ENCODE measurements around the gene ETV5.
A peak's percentile ranks its signal among the peaks of the same experiment; 100 is the strongest.
"Not testable (repeated sequence)": the region's sequence is repeated elsewhere in the genome, so short reads cannot be mapped to it uniquely, and the experiment has no call there.

The ETV5 gene

GRCh38 chr3:186042521-186043202 is 66.2 kb downstream of the ETV5 start:
- H3K4me3 ChIP-seq (ENCODE audit: low read depth, low read length): no peak overlapping the region
- DNase-seq (ENCODE audit: low read depth): no peak

DNA sequence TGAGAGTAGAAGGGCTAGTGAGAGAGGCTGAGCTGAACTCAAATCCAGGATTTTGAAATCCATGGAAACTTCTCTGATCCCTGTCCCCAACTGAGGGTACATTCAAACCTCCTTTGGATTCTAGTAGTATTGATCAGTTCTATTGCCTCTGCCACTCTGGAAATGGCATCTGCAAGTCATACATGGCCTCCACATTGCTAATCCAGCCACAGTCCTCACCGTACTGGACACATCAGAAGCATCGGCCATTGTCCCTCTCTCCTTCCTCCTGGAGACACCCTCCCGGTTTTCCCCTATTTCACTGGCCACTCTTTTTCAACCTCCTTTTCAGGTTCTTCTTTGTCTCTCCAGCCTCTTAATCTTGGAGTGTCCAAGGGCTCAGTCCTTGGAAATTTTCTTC is 66.9 kb downstream of the ETV5 start:
- no peak for DNase-seq (ENCODE audit: low read depth)
- H3K4me3 ChIP-seq (ENCODE audit: low read depth, low read length): no peak overlapping the region

- no peak overlapping the region for H3K4me3 ChIP-seq (ENCODE audit: low read depth, low read length)
- no peak for DNase-seq (ENCODE audit: low read depth)
Measured at GRCh38 chr3:186038360-186038759, 70.5 kb downstream of the ETV5 start.

DNA sequence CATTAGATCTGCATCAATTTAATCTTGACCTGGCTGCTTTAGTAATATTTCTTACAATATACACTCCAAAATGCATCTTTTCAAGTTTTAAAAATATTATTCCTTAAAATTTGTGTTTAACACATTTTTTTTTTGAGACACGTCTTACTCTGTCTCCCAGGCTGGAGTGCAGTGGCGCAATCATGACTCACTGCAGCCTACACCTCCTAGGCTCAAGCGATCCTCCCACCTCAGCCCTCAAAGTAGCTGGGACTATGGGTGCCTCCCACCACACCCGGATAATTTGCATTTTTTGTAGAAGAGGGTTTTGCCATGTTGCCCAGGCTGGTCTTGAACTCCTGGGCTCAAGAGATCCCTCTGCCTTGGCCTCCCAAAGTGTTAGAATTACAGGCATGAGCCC is 73.6 kb downstream of the ETV5 start:
- no peak overlapping the region for H3K4me3 ChIP-seq (ENCODE audit: low read depth, low read length)
- DNase-seq (ENCODE audit: low read depth): no peak

- no peak for DNase-seq (ENCODE audit: low read depth)
- no peak overlapping the region for H3K4me3 ChIP-seq (ENCODE audit: low read depth, low read length)
Measured at GRCh38 chr3:186032321-186032720, 76.6 kb downstream of the ETV5 start.

- H3K4me3 ChIP-seq (ENCODE audit: low read depth, low read length); DNase-seq (ENCODE audit: low read depth): not testable (repeated sequence)
Measured at GRCh38 chr3:186025993-186026392, 82.9 kb downstream of the ETV5 start.

- H3K4me3 ChIP-seq (ENCODE audit: low read depth, low read length): no peak overlapping the region
- peak; percentile 83 for DNase-seq (ENCODE audit: low read depth)
Measured at GRCh38 chr3:186025161-186025560, 83.7 kb downstream of the ETV5 start.

DNA sequence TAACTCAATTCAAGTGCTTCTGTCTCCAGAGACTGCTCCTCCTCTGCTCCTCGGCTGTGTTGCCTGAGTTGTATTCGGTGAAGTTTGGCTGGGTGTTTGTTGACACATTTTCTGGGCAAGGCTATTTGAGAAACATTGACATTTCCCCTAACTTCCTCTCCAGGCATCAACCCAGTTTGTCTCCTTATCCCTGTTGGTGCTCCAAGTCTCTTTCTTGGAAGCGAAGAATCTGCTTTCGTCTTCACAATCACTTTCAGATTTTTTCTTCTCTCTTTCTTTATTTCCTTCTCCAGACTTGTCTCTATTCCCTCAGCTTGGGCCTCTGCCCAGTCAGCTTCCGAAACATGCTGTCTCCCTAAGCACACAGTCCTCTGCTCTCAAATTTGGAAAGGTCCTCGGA is 84.7 kb downstream of the ETV5 start:
- no peak for DNase-seq (ENCODE audit: low read depth)
- H3K4me3 ChIP-seq (ENCODE audit: low read depth, low read length): no peak overlapping the region

DNA sequence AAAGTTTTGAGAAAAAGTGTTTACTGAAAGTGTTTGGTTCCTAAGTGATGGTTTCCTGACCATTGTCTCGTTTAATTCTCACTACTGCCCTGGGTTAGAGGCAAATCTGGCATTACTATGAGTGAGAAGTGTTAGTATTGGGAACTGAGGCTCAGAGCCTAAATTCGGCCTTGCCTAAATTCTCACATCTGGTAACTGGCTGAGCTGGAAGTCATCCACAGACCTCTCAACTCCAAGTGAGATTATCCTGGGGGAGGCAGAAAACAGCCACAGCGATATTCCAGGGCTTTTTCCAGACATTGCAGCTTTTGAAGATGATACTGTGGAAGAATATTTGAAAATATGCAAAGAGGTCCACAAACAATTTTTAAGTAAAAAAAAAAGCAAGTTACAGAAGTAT is 86.0 kb downstream of the ETV5 start:
- H3K4me3 ChIP-seq (ENCODE audit: low read depth, low read length): no peak overlapping the region
- no peak for DNase-seq (ENCODE audit: low read depth)

DNA sequence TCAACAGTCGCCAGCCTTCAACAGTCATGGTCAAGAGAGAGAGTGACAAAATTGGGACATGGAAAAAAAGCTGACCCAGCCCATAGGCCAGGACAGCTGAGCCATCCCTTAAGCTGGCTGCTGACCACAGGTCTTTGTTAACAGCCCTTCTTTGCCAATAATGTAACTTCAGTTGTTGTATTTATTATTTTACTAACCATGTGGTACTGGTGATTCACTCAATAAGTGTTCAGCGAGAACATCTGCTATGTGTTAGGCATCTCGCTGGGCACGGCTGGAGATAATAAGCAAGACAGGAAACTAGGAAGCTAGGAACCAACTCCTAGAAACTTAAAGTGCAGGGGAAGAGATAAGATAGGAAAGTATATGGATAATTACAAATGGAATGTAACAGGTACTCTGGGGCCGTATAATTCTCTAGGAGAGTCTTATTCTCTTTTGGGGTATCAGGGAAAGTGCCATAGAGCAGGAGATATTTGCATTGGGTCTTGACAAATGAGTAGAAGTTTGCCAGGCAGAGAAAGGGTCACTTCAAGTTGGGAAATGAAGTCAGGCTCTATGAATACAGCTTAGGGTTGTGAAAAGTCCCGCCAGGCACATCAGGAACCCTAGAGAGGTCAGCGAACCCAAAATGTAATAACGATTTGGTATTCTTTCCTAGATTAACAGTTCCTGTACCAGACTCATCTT is 87.1 kb downstream of the ETV5 start:
- peak; percentile 82 for DNase-seq (ENCODE audit: low read depth)
- no peak overlapping the region for H3K4me3 ChIP-seq (ENCODE audit: low read depth, low read length)

DNA sequence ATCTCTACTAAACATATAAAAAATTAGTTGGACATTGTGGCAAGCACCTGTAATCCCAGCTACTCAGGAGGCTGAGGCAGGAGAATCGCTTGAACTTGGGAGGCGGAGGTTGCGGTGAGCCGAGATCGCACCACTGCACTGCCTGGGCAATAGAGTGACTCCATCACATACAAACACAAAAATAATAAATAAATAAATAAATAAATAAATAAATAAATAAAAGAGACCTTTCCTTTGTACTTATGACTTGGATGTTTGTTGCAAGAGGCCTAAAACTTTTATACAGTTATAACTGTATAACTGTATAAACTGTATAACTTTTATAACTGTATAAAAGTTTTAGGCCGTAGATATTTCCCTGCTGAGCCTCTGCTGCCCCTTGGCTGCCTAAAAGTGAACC is 87.6 kb downstream of the ETV5 start:
- not testable (repeated sequence) for DNase-seq (ENCODE audit: low read depth); H3K4me3 ChIP-seq (ENCODE audit: low read depth, low read length)

DNA sequence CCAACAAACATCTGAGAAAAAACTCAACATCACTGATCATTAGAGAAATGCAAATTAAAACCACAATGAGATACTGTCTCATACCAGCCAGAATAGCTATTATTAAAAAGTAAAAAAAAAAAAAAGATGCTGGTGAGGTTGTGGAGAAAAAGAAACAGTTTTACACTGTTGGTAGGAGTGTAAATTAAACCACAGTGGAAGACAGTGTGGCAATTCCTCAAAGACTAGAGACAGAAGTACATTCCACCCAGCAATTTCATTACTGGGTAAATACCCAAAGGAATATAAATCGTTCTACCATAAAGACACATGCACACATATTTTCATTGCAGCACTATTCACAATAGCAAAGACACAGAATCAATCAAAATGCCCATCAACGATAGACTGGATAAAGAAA is 89.6 kb downstream of the ETV5 start:
- H3K4me3 ChIP-seq (ENCODE audit: low read depth, low read length); DNase-seq (ENCODE audit: low read depth): not testable (repeated sequence)

DNA sequence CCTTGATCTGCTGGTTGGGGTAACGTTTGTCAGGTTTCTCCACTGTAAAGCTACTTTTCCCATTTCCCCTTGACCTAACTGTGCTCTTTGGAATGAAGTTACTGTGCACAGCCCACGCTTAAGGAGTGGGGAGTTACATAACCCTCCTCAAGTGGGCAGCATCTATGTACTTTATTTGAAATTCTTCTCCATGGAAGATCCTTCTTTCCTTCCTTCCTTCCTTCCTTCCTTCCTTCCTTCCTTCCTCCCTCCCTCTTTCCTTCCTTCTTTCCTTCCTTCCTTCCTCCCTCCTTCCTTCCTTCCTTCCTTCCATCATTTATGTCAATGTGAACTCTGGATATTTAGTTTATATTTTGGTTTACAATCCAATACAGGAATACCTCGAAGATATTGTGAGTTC is 94.0 kb downstream of the ETV5 start:
- no peak for DNase-seq (ENCODE audit: low read depth)

GRCh38 chr3:186013312-186013711 is 95.6 kb downstream of the ETV5 start:
- no peak overlapping the region for H3K4me3 ChIP-seq (ENCODE audit: low read depth, low read length)
- DNase-seq (ENCODE audit: low read depth): no peak

More for the DNA sequence above, 94.0 kb downstream of the ETV5 start:
- no peak overlapping the region for H3K4me3 ChIP-seq (ENCODE audit: low read depth, low read length)

GRCh38 chr3:186012137-186012536 is 96.8 kb downstream of the ETV5 start:
- no peak for DNase-seq (ENCODE audit: low read depth)
- H3K4me3 ChIP-seq (ENCODE audit: low read depth, low read length): no peak overlapping the region

- DNase-seq (ENCODE audit: low read depth): no peak
- H3K4me3 ChIP-seq (ENCODE audit: low read depth, low read length): no peak overlapping the region
Measured at GRCh38 chr3:186004671-186005070, 104.2 kb downstream of the ETV5 start.

- no peak overlapping the region for H3K4me3 ChIP-seq (ENCODE audit: low read depth, low read length)
Measured at GRCh38 chr3:186004209-186004608, 104.7 kb downstream of the ETV5 start.

DNA sequence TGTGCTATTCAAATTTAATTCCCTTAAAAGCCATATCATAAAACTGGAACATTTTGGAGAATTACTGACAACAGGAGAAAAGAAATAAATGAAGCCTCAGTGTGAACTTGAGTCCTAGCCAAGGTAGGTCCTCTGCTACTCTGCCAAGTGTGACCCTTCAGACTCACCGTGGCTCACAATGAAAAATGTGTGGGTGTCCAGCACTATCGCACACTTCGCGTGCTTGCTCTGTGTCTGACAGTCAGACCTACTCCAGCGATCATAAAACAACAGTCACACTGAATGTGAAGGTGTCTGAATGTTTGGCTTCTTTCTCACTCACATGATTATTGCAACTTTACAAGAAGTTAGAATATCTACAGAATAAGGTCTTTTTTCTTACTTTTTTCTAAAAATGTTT is 105.3 kb downstream of the ETV5 start:
- DNase-seq (ENCODE audit: low read depth): no peak
- no peak overlapping the region for H3K4me3 ChIP-seq (ENCODE audit: low read depth, low read length)

More at GRCh38 chr3:186004209-186004608, 104.7 kb downstream of the ETV5 start:
- no peak for DNase-seq (ENCODE audit: low read depth)

DNA sequence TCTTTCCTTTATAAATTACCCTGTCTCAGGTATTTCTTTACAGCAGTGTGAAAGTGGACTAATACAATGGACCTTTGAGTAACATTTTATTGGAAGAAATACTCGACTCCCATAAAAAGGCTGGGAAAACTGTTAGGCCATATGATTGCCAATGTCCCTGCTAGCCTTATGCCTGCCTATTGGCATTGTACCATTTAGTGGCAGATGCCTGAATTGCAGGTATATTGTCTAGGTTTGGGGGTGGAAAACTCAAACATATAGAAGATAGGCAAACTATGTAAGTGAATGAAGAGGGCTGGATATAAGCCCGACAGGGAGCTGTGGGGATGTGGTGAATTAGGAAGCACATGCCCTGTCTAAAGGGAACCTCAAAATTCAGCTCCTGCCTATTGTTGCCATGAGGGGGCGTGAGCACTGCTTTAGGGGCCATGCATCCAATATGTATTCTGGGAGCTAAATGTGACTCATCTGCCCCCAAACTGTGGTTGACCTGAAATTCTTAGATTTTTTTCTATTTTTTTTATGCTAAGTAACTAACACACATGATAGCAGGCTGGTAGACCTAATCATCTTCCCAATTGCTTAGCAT is 105.9 kb downstream of the ETV5 start:
- no peak overlapping the region for H3K4me3 ChIP-seq (ENCODE audit: low read depth, low read length)
- DNase-seq (ENCODE audit: low read depth): no peak

GRCh38 chr3:186001842-186002241 is 107.0 kb downstream of the ETV5 start:
- no peak for DNase-seq (ENCODE audit: low read depth)
- no peak overlapping the region for H3K4me3 ChIP-seq (ENCODE audit: low read depth, low read length)

- DNase-seq (ENCODE audit: low read depth): no peak
- H3K4me3 ChIP-seq (ENCODE audit: low read depth, low read length): no peak overlapping the region
Measured at GRCh38 chr3:185999221-185999620, 109.7 kb downstream of the ETV5 start.
